Measurements from ENCODE around the gene CLCN4.

- no peak for TF ChIP-seq GATA2 (IDR thresholded peaks at IDR 0.05; ENCODE audit: low read depth, low read length)
- TF ChIP-seq GATA3 (IDR thresholded peaks at IDR 0.05; ENCODE audit: low read depth, low read length) = no peak
These were observed 6.3 kb downstream of the CLCN4 start for GRCh38 chrX:10163031-10163430.
